Fibroblast of skin of right biceps (primary cell): Measurements from ENCODE around the gene PPP2R2C.

ENCODE experiments used
- DNase-seq: peaks from one replicate; pipeline ENCODE4 v3.0.0-alpha.2; 2013

The PPP2R2C gene

DNA sequence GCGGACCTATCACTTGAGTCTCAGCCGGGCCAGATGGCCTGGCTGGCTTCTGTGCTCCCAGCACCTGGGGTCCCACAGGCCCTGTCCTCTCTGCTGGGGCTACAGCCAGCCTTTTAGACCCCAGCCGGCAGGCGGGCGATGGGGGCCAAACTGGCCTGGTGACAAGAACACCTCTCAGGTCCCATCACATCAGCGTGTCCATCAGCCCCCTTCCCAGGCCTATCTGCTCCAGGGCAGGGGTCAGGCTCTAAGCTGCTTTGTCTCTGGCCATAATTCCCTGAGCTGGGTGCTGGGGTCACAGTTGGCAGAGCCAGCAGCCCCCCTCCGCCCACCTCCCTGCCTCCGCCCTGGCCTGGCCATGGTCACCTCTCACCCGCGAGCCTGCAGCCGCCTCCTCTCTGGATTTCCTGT, 77.7 kb downstream of the PPP2R2C start:
- no peak for DNase-seq

DNA sequence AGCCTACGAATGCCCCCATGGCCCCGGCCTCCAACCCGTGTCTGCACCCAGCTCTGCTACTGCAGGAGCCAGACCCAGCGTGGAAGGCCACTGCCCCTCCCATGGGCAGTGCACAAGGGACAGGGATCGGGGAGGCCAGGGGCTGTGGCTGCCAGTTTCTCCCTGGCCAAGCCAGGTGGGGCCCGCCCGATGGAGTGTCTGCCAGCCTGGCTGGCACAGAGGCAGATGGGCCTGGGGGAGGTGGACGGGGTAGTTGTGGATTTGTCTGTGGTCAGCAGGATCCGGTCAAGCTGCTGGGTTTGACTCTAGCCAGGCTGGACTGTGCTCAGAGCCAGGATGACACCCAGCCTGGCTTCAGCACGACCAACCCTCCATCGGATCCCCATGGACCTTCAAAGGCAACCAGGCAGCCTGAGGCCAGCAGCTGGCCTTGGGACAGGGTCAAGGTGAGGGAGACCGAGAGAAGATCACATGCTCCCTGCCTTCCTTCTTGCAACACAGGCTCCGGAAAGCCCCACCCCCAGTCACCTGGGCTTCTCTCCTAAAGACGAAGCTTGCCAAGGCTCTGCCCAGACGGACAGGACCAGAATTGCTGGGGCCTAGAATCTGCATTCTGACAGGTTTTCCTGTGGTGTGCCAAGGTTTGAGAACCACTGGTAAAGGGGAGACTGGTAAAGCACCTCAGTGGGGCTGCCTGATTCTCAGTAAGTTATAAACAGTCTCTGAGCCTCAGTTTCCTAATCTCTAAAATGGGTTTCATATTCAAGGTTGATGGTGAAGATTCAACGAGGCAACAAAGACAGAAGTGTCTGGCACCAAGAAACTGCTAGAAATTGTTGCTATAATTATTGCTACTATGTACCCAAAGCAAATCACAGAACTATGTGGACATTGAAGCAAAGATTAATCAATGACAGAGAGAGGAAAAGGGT, 78.6 kb downstream of the PPP2R2C start:
- no peak for DNase-seq

DNA sequence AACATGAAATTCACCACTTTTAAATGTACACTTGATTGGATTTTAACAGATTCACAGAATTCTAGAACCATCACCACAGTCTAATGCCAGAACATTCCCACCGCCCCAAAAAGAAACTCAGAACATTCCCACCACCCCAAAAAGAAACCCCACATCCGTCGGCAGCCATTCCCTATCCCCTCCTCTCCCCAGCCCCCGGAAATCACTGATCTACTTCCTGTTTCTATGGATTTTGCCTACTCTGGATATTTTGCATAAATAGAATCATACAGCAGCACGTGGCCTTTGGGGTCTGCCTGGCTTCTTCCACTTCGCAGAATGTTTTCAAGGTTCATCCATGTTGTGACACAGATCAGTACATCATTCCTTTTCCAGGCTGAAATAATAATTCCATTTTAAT, 79.3 kb downstream of the PPP2R2C start:
- no peak for DNase-seq

DNA sequence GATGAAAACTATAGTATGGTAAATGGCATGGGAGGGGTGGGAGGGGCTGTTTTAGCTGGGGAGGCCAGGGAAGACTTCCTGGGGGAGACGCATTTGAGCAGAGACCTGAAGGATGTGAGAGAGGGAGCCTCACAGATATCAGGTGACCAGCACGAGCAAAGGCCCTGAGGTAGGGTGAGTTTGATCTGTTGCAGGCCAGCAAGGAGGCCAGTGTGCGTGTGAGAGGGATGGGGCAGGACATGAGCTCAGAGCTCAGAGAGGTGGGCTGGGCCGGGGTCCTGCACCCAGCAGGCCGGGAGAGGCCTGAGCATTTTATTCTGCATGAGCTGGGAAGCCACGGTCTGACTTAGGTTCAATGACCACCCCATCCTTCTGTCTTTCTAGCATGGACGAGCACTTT, 80.0 kb downstream of the PPP2R2C start:
- DNase-seq: no peak

GRCh38 chr4:6391852-6392188, 80.6 kb downstream of the PPP2R2C start:
- DNase-seq: no peak

- no peak for DNase-seq
These were observed 81.1 kb downstream of the PPP2R2C start for GRCh38 chr4:6391186-6391851.

- DNase-seq: no peak
These were observed 82.1 kb downstream of the PPP2R2C start for GRCh38 chr4:6390356-6390755.

DNA sequence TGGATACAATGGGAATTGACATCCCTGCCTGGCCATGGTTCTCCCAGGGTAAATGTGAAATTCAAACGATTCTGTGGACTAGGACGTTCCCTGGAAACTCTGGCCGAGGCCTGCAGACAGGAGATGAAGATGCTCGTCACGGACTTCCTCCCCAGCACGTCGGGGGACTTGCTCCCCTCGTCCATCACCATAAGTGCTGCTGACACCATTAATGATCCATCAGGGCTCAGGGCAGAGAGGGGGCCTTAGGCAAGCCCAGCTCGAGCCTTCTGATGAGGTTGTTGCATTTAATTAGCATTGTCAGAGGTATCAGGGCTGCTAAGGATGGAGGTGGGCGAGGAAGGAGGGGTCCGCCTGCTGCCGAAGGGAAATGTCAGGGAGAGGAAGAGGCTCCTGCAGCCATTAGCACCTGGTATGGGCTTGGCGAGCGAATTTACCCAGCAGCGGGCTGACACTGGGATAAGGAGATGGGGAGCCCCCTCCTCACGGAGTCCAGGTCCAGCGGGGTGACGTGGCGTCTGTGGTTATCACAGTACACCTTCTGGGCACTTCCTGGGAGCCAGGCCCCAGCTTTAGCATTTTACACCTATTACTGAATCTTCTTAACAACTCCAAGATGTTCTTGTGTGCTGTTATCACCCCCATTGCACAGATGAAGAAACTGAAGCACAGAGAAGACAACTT, 83.1 kb downstream of the PPP2R2C start:
- DNase-seq: no peak

GRCh38 chr4:6388713-6389112, 83.7 kb downstream of the PPP2R2C start:
- DNase-seq: no peak

GRCh38 chr4:6387946-6388345, 84.5 kb downstream of the PPP2R2C start:
- DNase-seq: no peak

DNA sequence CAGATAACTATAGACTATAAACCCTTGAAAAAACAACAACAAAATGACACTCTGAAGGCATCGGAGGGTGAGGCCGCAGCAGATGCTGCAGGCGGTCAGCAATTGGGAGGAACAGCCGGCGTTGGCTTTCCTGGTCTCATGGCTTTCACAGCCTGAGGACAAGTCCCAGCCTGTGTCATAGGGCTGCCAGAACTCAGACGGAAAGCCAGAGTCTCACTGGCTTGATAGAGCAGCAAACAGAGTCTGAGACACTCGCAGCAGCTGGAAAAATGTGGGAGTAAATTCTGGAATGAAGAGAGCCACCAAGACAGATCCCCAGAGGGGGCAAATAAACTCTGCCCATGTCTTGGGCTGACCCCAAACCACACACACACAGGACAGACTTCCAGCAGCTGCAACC, 86.3 kb downstream of the PPP2R2C start:
- no peak for DNase-seq

DNA sequence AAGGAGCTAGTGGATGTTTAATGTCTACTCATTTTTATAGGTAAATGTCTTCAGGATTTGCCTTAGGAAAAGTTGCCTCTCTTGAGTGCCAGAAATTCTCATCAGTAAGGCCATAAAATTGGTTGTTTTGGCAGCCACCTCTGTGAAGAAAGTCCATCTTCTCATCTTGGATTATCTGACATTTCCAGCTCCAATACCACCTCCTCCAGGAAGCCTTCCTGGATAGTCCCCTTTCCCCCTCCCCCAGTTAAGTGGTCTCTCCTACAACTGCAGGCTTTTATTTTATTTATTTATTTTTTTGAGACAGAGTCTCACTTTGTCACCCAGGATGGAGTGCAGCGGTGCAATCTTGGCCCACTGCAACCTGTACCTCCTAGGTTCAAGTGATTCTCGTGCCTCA, 87.1 kb downstream of the PPP2R2C start:
- no peak for DNase-seq

- DNase-seq: no peak
These were observed 87.9 kb downstream of the PPP2R2C start for GRCh38 chr4:6384541-6384940.

DNA sequence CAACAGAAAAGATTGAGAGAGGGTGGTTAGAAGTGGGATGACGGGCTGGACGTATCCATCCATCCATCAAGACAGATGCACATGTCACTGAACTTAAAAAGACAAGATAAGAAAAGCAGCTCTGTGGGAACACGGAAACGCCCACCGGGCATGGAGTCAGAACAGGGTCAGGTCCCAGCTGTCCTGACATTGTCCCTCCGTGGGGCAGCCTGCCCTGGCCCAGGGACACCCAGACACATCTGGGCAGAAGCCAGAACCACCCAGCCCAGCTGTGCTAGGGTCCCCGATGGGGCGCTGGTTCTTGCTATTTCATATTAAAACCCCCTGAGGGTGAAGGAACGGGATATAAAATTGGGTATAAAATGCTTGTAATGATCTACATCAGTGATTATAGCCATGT, 88.5 kb downstream of the PPP2R2C start:
- no peak for DNase-seq

DNA sequence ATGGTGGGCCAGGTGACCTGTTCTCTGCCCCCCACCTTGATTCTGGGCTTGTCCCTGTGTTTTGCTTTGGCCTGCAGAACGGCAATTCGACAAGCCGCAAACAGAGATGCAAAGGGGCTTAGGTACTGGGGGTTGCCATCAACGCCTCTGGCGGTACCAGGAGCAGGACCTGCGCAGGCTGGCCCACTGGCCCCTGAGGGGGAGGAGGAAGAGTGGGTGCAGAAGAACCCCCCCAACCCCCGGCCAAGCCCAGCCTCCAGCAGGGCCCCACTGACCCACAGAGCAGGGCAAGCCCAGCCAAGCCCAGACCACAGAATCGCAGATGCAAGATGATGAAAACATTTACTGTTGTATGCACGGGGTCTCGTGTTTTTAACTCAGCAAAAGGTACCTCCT, 89.4 kb downstream of the PPP2R2C start:
- DNase-seq: no peak

- no peak for DNase-seq
These were observed 90.8 kb downstream of the PPP2R2C start for GRCh38 chr4:6381571-6382123.

GRCh38 chr4:6380746-6381410, 91.5 kb downstream of the PPP2R2C start:
- no peak for DNase-seq

DNA sequence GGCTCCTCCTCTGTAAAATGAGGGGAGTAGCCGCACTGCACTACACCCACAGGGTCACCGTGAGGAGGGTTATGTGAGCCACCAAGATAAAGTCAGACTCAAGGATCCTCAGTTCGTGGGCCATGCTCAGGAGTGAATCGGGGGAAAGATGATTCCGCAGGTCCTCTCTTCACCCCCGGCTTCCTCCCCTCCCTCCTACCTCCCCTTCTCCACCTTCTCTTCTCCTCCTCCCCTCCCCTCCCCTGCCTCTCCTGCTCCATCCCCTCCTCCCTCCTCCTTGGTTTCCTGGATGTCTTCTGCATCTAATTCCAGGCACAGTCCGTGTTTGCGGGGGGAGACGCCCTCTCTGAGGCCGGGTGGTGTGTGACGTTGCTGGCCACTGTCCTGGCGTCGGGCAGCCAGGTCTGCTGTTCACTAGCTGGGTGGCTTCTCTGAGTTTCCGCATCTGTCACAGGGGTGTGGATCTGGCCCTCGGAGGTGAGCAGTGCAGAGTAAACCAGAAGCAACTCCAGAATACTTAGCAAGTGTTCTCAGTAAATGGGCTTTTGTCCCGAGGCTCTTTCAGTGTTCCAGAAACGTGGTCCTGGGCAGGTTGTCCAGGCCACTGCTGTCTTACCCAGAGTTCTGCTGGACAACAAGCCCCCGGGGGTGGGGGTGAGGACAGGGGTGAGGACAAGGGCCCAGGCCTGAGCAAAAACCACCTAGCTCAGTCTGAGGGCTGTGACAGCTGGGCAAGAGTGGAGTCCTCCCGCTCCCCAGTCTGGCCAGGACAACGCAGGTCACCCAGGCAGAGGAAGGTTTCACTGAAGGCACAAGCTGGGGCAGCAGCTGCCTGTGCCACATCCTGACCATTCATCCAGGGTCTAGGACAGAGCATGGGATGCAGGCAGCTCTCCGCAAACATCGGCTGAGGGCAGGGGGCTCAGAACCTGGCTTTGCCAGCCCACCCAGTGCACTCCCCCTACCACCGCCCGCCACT, 92.4 kb downstream of the PPP2R2C start:
- DNase-seq: no peak

GRCh38 chr4:6378493-6379445, 93.6 kb downstream of the PPP2R2C start:
- no peak for DNase-seq
